ENCODE data around the gene BPIFB6. TPM values are rescaled to one million over a fixed set of nuclear protein-coding genes. Genes with fewer than 3 reads are reported as not detected.

BPIFB6 gene
- total and polyA plus RNA-seq, 7 donors: not detected

DNA sequence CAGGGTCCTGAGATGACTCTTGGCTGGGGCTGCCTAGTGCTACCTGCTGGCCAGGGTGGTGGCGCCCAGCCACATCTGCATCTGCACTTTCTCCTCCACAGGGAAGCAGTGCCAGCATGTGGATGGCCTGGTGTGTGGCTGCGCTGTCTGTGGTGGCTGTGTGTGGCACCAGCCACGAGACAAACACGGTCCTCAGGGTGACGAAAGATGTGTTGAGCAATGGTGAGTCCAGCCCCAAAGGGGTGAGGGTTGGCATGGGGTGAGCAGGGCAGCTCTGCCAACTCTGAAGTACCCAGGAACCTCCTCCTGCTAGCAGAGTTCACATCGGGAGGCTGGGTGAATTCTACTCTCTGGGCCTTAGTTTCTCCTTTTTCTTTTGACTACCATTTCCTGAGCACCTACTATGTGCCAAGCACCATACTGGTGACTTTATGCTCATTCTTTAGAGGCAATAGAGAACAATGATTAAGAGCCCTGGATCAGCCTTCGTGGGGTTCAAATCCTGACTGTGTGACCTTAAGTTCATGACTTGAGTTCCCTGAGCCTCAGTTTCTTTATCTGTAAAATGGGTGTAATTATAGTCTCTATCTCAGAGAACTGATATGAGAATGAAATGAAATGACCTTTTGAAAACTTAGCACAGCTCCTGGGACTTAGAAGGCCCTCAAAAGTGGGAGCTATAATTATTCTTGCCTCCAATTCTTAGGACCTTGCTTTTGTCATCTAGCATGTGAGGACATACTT lies 50.1 kb downstream of the BPIFB6 start:
- TF ChIP-seq, protein P1, sequence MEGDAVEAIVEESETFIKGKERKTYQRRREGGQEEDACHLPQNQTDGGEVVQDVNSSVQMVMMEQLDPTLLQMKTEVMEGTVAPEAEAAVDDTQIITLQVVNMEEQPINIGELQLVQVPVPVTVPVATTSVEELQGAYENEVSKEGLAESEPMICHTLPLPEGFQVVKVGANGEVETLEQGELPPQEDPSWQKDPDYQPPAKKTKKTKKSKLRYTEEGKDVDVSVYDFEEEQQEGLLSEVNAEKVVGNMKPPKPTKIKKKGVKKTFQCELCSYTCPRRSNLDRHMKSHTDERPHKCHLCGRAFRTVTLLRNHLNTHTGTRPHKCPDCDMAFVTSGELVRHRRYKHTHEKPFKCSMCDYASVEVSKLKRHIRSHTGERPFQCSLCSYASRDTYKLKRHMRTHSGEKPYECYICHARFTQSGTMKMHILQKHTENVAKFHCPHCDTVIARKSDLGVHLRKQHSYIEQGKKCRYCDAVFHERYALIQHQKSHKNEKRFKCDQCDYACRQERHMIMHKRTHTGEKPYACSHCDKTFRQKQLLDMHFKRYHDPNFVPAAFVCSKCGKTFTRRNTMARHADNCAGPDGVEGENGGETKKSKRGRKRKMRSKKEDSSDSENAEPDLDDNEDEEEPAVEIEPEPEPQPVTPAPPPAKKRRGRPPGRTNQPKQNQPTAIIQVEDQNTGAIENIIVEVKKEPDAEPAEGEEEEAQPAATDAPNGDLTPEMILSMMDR (IDR thresholded peaks at IDR 0.05): no peak
- TF ChIP-seq POLR2A (IDR thresholded peaks at IDR 0.05) (no peak), EP300 (IDR thresholded peaks at IDR 0.05) (no peak), POLR2AphosphoS5 (IDR thresholded peaks at IDR 0.05) (no peak)
- no peaks in the 10 kb centered on the region for H3K9me3 ChIP-seq
- no peak for DNase-seq
- H3K4me1 ChIP-seq: no peaks in the 10 kb centered on the region
- intact Hi-C loops (cut with DNase I): no loop called here
- no peak overlapping the region for H3K27ac ChIP-seq
- H3K4me3 ChIP-seq: no peak overlapping the region
- 74 to 84% methylated on average over 7 of the region's 7 CpGs for WGBS, 2 donors
- H3K27me3 ChIP-seq: peaks cover 0 to 7% (median 6%) of the 10 kb centered on the region in 3 donors
- H3K36me3 ChIP-seq: no peaks in the 10 kb centered on the region

DNA sequence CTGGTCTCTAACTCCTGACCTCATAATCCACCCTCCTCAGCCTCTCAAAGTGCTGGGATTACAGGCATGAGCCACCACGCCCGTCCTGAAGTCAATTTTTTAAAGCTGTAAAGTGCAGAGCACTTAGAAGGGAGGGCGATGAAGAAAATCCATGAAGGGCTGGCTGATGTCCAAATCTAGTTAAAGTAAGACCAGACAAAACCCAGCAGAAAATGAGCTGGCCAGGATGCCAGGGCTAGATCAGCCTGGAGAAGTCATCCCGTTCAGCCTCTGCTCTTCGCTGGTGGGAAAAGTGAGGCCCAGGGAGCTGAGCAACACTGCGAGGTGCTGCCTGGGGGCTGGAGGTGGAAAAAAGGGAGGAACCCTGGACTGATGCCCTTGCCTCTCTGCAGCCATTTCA lies 51.1 kb downstream of the BPIFB6 start:
- Histone ChIP-seq H3K4me1 (no peaks in the 10 kb centered on the region), H3K27ac (no peak overlapping the region), H3K36me3 (no peaks in the 10 kb centered on the region), H3K4me3 (no peak overlapping the region), H3K27me3 (peaks cover 0 to 6% (median 3%) of the 10 kb centered on the region in 3 donors), H3K9me3 (no peaks in the 10 kb centered on the region)
- intact Hi-C loops (cut with DNase I): no loop called here
- no peak for DNase-seq
- WGBS, 2 donors: 38 to 70% methylated on average over 6 of the region's 6 CpGs
- TF ChIP-seq POLR2A (IDR thresholded peaks at IDR 0.05): no peak
- no peak for TF ChIP-seq POLR2AphosphoS5 (IDR thresholded peaks at IDR 0.05)
- TF ChIP-seq, protein P1 (IDR thresholded peaks at IDR 0.05): no peak
- TF ChIP-seq EP300 (IDR thresholded peaks at IDR 0.05): no peak

DNA sequence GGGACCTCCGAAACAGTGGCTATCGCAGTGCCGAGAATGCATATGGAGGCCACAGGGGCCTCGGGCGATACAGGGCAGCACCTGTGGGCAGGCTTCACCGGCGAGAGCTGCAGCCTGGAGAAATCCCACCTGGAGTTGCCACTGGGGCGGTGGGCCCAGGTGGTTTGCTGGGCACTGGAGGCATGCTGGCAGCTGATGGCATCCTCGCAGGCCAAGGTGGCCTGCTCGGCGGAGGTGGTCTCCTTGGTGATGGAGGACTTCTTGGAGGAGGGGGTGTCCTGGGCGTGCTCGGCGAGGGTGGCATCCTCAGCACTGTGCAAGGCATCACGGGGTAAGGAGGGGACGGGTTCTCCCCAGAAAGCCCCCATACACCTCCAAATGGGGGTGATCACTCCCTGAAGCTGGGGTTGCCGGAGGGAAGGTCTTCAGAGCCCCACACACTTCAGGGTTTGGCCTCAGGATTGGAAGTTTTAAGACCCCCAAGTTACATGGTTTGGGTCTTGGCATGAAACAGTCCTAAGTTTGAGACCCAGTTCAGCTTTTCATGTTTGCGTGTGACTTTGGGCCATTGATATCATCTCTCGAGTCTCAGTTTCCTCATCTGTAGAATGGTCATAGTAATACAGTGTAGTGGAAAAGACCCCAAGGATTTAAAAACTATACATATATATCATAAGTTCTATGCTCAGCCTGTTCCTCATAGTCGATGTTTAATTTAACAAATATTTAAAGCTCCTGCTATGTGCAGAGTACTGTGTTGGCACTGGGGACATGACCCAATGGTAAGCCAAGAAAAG lies 52.3 kb downstream of the BPIFB6 start:
- H3K4me3 ChIP-seq: no peak overlapping the region
- H3K9me3 ChIP-seq: no peaks in the 10 kb centered on the region
- no peaks in the 10 kb centered on the region for H3K36me3 ChIP-seq
- no peak overlapping the region for H3K27ac ChIP-seq
- H3K27me3 ChIP-seq: peaks cover 0 to 6% (median 3%) of the 10 kb centered on the region in 3 donors
- no peaks in the 10 kb centered on the region for H3K4me1 ChIP-seq
- 91 to 94% methylated on average over 20 of the region's 20 CpGs for WGBS, 2 donors
- intact Hi-C loops (cut with DNase I): no loop called here
- no peak for DNase-seq
- TF ChIP-seq, protein P1 (IDR thresholded peaks at IDR 0.05): no peak
- TF ChIP-seq POLR2AphosphoS5 (IDR thresholded peaks at IDR 0.05) (no peak), POLR2A (IDR thresholded peaks at IDR 0.05) (no peak), EP300 (IDR thresholded peaks at IDR 0.05) (no peak)

DNA sequence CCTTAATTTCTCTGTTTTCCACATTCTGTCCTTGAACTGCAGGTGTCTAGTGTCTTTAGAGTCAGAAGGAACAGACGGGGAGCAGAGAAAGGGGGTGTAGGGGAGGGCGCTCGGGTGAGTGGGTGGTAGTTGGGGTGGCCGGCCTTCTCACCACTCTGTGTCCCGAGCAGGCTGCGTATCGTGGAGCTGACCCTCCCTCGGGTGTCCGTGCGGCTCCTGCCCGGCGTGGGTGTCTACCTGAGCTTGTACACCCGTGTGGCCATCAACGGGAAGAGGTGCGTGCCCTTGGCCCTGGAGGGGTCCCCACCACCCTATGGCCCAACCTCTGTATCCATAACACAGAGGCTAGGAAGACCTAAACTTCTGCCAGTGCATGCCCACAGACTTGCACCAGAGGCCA lies 53.3 kb downstream of the BPIFB6 start:
- no peaks in the 10 kb centered on the region for H3K4me1 ChIP-seq
- TF ChIP-seq POLR2AphosphoS5 (IDR thresholded peaks at IDR 0.05) (no peak), POLR2A (IDR thresholded peaks at IDR 0.05) (no peak), EP300 (IDR thresholded peaks at IDR 0.05) (no peak)
- TF ChIP-seq, protein P1 (IDR thresholded peaks at IDR 0.05): no peak
- H3K9me3 ChIP-seq: no peaks in the 10 kb centered on the region
- intact Hi-C loops (cut with DNase I): no loop called here
- no peak overlapping the region for H3K4me3 ChIP-seq
- no peak overlapping the region for H3K27ac ChIP-seq
- WGBS, 2 donors: 90 to 91% methylated on average over 15 of the region's 15 CpGs
- H3K36me3 ChIP-seq: no peaks in the 10 kb centered on the region
- peaks cover 0 to 6% (median 3%) of the 10 kb centered on the region in 3 donors for H3K27me3 ChIP-seq
- DNase-seq: no peak

Data from sigmoid colon (tissue), 7 donors.